Measurements from ENCODE around the gene AEN.
"Not testable (repeated sequence)": the region's sequence is repeated elsewhere in the genome, so short reads cannot be mapped to it uniquely, and the experiment has no call there.

Gene AEN

GRCh38 chr15:88630798-88631463 is 9.8 kb downstream of the AEN start:
- no peak for DNase-seq (ENCODE audit: low read depth)

GRCh38 chr15:88631464-88632028 is 10.4 kb downstream of the AEN start:
- DNase-seq (ENCODE audit: low read depth): no peak

GRCh38 chr15:88632797-88633196 is 11.7 kb downstream of the AEN start:
- not testable (repeated sequence) for DNase-seq (ENCODE audit: low read depth)

GRCh38 chr15:88634449-88634848 is 13.3 kb downstream of the AEN start:
- no peak for DNase-seq (ENCODE audit: low read depth)

GRCh38 chr15:88635318-88635717 is 14.2 kb downstream of the AEN start:
- peak; percentile 35 for DNase-seq (ENCODE audit: low read depth)

GRCh38 chr15:88636050-88636449 is 14.9 kb downstream of the AEN start:
- DNase-seq (ENCODE audit: low read depth): no peak

- DNase-seq (ENCODE audit: low read depth): peak; percentile 30
Measured at GRCh38 chr15:88636654-88637053, 15.5 kb downstream of the AEN start.

- DNase-seq (ENCODE audit: low read depth): no peak
Measured at GRCh38 chr15:88637436-88637835, 16.3 kb downstream of the AEN start.

- no peak for DNase-seq (ENCODE audit: low read depth)
Measured at GRCh38 chr15:88637841-88638625, 16.9 kb downstream of the AEN start.

- peak; percentile 96 for DNase-seq (ENCODE audit: low read depth)
Measured at GRCh38 chr15:88638626-88639372, 17.7 kb downstream of the AEN start, which contains the start of gene ISG20. Gene ISG20 (plus strand): TSS chr15:88639016. CDS start chr15:88639367, 351 bp downstream.

GRCh38 chr15:88641959-88642452 is 20.9 kb downstream of the AEN start:
- no peak for DNase-seq (ENCODE audit: low read depth)

GRCh38 chr15:88642514-88642913 is 21.4 kb downstream of the AEN start:
- not testable (repeated sequence) for DNase-seq (ENCODE audit: low read depth)

GRCh38 chr15:88644741-88645140 is 23.6 kb downstream of the AEN start:
- DNase-seq (ENCODE audit: low read depth): no peak

- no peak for DNase-seq (ENCODE audit: low read depth)
Measured at GRCh38 chr15:88645171-88646087, 24.3 kb downstream of the AEN start.

GRCh38 chr15:88646088-88646405 is 24.9 kb downstream of the AEN start:
- no peak for DNase-seq (ENCODE audit: low read depth)

GRCh38 chr15:88646951-88647350 is 25.8 kb downstream of the AEN start:
- no peak for DNase-seq (ENCODE audit: low read depth)

GRCh38 chr15:88647351-88648105 is 26.4 kb downstream of the AEN start:
- DNase-seq (ENCODE audit: low read depth): no peak

GRCh38 chr15:88648357-88649214 is 27.4 kb downstream of the AEN start:
- peak; percentile 30 for DNase-seq (ENCODE audit: low read depth)

- DNase-seq (ENCODE audit: low read depth): peak; percentile 94
Measured at GRCh38 chr15:88649286-88649733, 28.2 kb downstream of the AEN start.
